Muscle layer of colon (tissue), 2 donors: Measurements from ENCODE around the gene FAM118A.
"Not testable (repeated sequence)": the region's sequence is repeated elsewhere in the genome, so short reads cannot be mapped to it uniquely, and the experiment has no call there.

ENCODE experiments used
- H3K27ac ChIP-seq: one replicate; pipeline ENCODE4 v1.7.0; 2013; ENCODE audit warnings: low read depth, mild to moderate bottlenecking, low read length, moderate library complexity
- H3K27me3 ChIP-seq, 2 donors: one replicate each; pipeline ENCODE4 v1.7.0; 2013; ENCODE audit warnings: low read length in 2 of 2, mild to moderate bottlenecking in 2 of 2; ENCODE audit not compliant: insufficient read depth in 2 of 2, control insufficient read depth in 1 of 2
- H3K36me3 ChIP-seq: one replicate; pipeline ENCODE4 v1.7.0; 2013; ENCODE audit warnings: mild to moderate bottlenecking, low read length; ENCODE audit not compliant: insufficient read depth
- H3K4me1 ChIP-seq: one replicate; pipeline ENCODE4 v1.7.0; 2013; ENCODE audit warnings: mild to moderate bottlenecking, low read length; ENCODE audit not compliant: insufficient read depth
- H3K4me3 ChIP-seq, 2 donors: one replicate each; pipeline ENCODE4 v1.7.0; 2013; ENCODE audit warnings: low read length in 2 of 2, low read depth in 1 of 2, mild to moderate bottlenecking in 1 of 2, moderate library complexity in 1 of 2
- H3K9ac ChIP-seq: one replicate; pipeline ENCODE4 v1.7.0; 2013; ENCODE audit warnings: low read length
- H3K9me3 ChIP-seq: one replicate; pipeline ENCODE4 v1.7.0; 2013; ENCODE audit warnings: mild to moderate bottlenecking, low read length
- donor health status: abdominal sarcoma.
- donor health status: Adenocarcinoma of cecum.

The FAM118A gene

GRCh38 chr22:45322873-45323525 lies 13.3 kb downstream of the FAM118A start:
- Histone ChIP-seq H3K9ac (no peak overlapping the region), H3K9me3 (no peaks in the 10 kb centered on the region), H3K27ac (no peak overlapping the region), H3K27me3 (no peaks in the 10 kb centered on the region), H3K4me1 (peaks cover 19% of the 10 kb centered on the region), H3K4me3 (no peak overlapping the region), H3K36me3 (peaks cover 42% of the 10 kb centered on the region)

GRCh38 chr22:45323695-45324094 lies 14.0 kb downstream of the FAM118A start:
- Histone ChIP-seq H3K27me3 (no peaks in the 10 kb centered on the region), H3K4me1 (peaks cover 12% of the 10 kb centered on the region), H3K27ac (no peak overlapping the region), H3K9me3 (no peaks in the 10 kb centered on the region), H3K9ac (no peak overlapping the region), H3K4me3 (no peak overlapping the region), H3K36me3 (peaks cover 46% of the 10 kb centered on the region)

GRCh38 chr22:45324311-45324711 lies 14.6 kb downstream of the FAM118A start:
- Histone ChIP-seq H3K9ac (no peak overlapping the region), H3K4me1 (peaks cover 11% of the 10 kb centered on the region), H3K9me3 (no peaks in the 10 kb centered on the region), H3K27me3 (no peaks in the 10 kb centered on the region), H3K27ac (no peak overlapping the region), H3K4me3 (no peak overlapping the region), H3K36me3 (peaks cover 46% of the 10 kb centered on the region)

- H3K27me3 ChIP-seq, H3K9ac ChIP-seq, H3K9me3 ChIP-seq, H3K27ac ChIP-seq, H3K4me3 ChIP-seq: not testable (repeated sequence)
- Histone ChIP-seq H3K36me3 (peaks cover 60% of the 10 kb centered on the region), H3K4me1 (peaks cover 11% of the 10 kb centered on the region)
Observed at GRCh38 chr22:45328261-45328660, 18.5 kb downstream of the FAM118A start.

- H3K36me3 ChIP-seq: peaks cover 53% of the 10 kb centered on the region
- H3K9ac ChIP-seq: no peak overlapping the region
- H3K4me3 ChIP-seq: no peak overlapping the region
- peaks cover 11% of the 10 kb centered on the region for H3K4me1 ChIP-seq
- no peak overlapping the region for H3K27ac ChIP-seq
- H3K9me3 ChIP-seq: no peaks in the 10 kb centered on the region
- H3K27me3 ChIP-seq: no peaks in the 10 kb centered on the region
Observed at GRCh38 chr22:45328822-45329529, 19.2 kb downstream of the FAM118A start.

GRCh38 chr22:45329530-45329936 lies 19.8 kb downstream of the FAM118A start:
- Histone ChIP-seq H3K4me1 (peaks cover 11% of the 10 kb centered on the region), H3K9ac (no peak overlapping the region), H3K36me3 (peaks cover 50% of the 10 kb centered on the region), H3K27ac (no peak overlapping the region), H3K27me3 (no peaks in the 10 kb centered on the region), H3K9me3 (no peaks in the 10 kb centered on the region), H3K4me3 (no peak overlapping the region)

GRCh38 chr22:45330548-45330947 lies 20.8 kb downstream of the FAM118A start:
- Histone ChIP-seq H3K36me3 (peaks cover 52% of the 10 kb centered on the region), H3K4me1 (peaks cover 11% of the 10 kb centered on the region), H3K27me3 (no peaks in the 10 kb centered on the region), H3K9me3 (no peaks in the 10 kb centered on the region), H3K27ac (no peak overlapping the region), H3K4me3 (no peak overlapping the region), H3K9ac (no peak overlapping the region)

GRCh38 chr22:45331486-45331885 lies 21.8 kb downstream of the FAM118A start:
- H3K9me3 ChIP-seq: no peaks in the 10 kb centered on the region
- H3K4me1 ChIP-seq: peaks cover 16% of the 10 kb centered on the region
- no peak overlapping the region for H3K4me3 ChIP-seq
- H3K27me3 ChIP-seq: no peaks in the 10 kb centered on the region
- H3K9ac ChIP-seq: no peak overlapping the region
- H3K36me3 ChIP-seq: peaks cover 53% of the 10 kb centered on the region
- H3K27ac ChIP-seq: no peak overlapping the region

- H3K4me1 ChIP-seq: peaks cover 21% of the 10 kb centered on the region
Observed at GRCh38 chr22:45332001-45332400, 22.3 kb downstream of the FAM118A start.

GRCh38 chr22:45334068-45334467 lies 24.3 kb downstream of the FAM118A start:
- H3K9ac ChIP-seq: no peak overlapping the region
- H3K4me1 ChIP-seq: peaks cover 26% of the 10 kb centered on the region
- peaks cover 45% of the 10 kb centered on the region for H3K36me3 ChIP-seq
- H3K27ac ChIP-seq: no peak overlapping the region
- no peak overlapping the region for H3K4me3 ChIP-seq
- no peaks in the 10 kb centered on the region for H3K27me3 ChIP-seq
- no peaks in the 10 kb centered on the region for H3K9me3 ChIP-seq

More at GRCh38 chr22:45332001-45332400, 22.3 kb downstream of the FAM118A start:
- Histone ChIP-seq H3K27me3 (no peaks in the 10 kb centered on the region), H3K4me3 (no peak overlapping the region), H3K9ac (no peak overlapping the region), H3K9me3 (no peaks in the 10 kb centered on the region), H3K36me3 (peaks cover 56% of the 10 kb centered on the region), H3K27ac (no peak overlapping the region)

GRCh38 chr22:45334528-45334927 lies 24.8 kb downstream of the FAM118A start:
- H3K9me3 ChIP-seq: no peaks in the 10 kb centered on the region
- peaks cover 46% of the 10 kb centered on the region for H3K36me3 ChIP-seq
- peaks cover 21% of the 10 kb centered on the region for H3K4me1 ChIP-seq
- no peaks in the 10 kb centered on the region for H3K27me3 ChIP-seq
- no peak overlapping the region for H3K4me3 ChIP-seq
- no peak overlapping the region for H3K9ac ChIP-seq
- no peak overlapping the region for H3K27ac ChIP-seq
